HG03342 (cell line): Measurements from ENCODE around the gene APLF.
"Not testable (repeated sequence)": the region's sequence is repeated elsewhere in the genome, so short reads cannot be mapped to it uniquely, and the experiment has no call there.

Experiments used
- ATAC-seq: cut with Tn5 transposase; IDR thresholded peaks from one replicate; pipeline ENCODE4 v1.9.1; 2021; ENCODE audit warnings: mild to moderate bottlenecking, moderate library complexity; ENCODE audit not compliant: unreplicated experiment

APLF gene

DNA sequence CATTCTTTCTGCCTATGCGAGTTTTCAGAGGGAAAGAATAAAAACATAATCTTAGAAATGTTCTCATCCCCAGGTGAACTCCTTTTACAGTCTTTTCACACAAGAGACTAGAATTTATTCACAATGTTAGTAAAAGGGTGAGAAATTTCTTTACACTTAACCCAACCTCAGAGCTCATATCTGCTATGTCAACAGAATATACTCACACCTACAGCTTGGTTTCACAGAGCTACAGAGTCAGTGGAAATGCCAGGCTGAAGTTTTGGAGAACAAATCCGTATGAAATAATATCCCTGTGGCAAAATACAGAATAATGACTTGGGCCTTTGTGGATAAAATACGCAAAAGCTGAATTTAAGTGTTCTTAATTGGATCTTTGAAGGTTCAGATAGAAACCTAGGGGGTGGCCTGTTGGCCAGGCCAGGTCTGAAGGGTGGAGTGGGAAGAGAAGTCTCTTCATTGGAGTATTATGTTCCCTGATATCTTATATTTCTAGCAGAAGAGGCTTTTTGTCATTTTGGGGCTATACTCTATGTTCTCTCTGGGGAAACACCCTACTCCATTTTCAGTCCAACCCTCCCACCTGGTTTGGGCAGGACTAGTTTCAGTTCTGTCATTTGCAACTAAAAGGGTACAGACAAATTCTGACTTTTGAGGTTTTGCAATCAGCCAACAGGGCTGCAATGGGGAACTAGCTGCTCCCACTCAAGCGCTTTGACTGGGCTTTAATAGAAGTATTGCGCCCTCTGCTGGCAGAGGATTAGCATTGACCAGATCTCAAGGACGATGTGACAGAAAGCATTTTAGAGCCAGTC is 26.0 kb upstream of the APLF start:
- peak; percentile 98 for ATAC-seq

DNA sequence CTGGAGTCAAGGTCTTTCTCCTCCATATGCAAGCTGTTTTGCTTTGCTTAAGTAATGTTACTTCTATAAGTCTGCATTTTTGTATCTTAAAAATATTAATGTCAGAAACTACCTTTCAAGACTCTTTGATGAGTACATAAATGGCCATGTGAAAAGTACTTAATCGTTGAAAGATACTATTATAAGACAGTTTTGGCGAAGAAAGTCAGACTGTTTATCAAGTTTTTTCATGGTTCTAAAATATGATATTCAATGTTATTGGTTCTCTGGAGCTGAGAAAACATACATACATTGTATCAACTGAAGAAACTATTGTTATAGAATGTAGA is 25.4 kb upstream of the APLF start:
- no peak for ATAC-seq

DNA sequence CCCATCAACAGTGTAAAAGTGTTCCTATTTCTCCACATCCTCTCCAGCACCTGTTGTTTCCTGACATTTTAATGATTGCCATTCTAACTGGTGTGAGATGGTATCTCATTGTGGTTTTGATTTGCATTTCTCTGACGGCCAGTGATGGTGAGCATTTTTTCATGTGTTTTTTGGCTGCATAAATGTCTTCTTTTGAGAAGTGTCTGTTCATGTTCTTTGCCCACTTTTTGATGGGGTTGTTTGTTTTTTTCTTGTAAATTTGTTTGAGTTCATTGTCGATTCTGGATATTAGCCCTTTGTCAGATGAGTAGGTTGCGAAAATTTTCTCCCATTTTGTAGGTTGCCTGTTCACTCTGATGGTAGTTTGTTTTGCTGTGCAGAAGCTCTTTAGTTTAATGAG is 21.0 kb upstream of the APLF start:
- not testable (repeated sequence) for ATAC-seq

DNA sequence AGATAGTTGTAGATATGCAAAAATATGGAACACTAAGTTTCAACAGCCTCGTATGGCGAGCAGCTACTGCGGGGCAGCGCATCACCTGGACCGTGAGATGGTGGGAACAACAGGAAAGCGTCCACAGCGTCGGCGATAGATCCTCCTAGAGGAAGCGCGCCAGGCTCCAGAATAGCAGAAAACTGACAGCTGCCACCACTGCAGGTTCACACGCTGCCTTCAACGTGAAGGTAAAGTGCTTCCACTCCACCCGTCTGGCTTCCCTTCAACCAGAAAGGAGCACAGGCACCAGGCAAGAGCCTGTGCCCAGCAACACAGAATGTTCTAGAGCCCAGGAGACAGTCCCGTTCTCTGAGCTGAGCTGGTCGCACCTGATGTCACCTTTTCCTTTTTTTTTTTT is 20.3 kb upstream of the APLF start:
- no peak for ATAC-seq

DNA sequence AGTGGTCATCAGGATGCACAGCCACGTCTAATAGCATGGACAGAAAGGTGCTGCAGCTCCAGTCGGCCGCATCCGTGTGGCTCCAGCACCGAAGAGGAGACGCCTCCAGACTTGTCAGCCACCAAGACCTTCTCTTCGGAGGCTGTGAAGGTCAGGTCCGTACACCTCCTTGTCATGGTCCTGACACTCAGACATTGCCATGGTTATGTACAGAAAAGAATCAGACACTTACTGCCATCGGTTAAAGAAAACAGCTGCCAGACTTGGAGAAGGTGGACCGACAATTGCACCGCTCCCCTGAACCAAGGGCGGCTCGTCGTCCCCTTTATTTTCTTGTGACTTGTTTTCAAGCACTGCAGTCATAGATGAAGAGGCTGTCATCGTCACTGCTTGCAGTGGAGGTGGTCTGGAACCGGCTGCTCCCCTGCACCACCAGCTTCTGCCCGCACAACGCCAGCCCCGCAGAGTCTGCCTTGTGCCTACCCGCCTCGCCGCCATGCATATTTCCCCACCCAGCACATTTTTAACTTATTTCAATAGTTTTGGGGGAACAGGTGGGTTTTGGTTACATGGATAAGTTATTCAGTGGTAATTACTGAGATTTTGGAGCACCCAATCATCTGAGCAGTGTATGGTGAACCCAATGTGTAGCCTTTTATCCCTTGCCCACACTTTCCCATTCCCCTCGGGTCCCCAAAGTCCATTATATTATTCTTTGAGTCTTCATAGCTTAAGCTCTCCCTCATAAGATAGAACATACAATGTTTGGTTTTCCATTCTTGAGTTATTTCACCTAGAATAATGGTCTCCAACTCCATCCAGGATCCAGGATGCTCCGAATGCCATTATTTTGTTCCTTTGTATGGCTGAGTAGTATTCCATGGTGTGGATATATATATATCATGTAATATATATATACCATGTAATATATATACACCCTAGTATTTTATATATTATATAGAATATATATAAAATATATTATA is 18.4 kb upstream of the APLF start:
- no peak for ATAC-seq

DNA sequence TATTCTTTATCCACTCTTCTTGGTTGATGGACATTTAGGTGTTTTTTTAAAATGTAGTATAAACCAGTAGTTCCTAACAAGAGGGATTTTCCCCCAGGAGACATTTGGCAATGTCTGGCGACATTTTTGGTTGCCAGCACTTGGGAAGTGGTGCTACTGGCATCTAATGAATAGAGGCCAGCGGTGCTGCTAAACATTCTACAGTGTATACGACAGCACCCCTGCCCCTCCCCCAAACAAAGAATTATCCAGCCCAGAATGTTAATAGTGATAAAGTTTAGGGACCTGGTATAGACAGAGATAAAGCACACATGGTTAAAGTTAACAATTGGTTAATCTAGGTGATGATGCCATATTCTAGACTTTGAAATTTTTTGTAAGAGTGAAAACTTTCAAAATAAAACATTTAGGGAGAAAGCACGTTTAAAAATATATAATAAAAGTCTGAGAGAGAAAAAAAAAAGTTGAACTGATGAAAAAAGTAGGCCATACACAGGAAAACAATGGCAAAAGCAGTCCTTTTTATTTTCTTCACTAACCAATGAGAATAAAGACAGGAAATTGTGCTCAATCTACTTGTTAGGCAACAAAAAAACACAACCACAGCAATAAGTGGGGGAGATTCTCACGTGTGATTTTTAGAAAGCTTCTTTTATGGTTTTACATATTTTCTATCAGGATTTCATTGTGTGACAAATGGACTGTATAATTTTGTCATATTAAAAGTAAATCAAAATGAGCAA is 15.1 kb upstream of the APLF start:
- ATAC-seq: no peak

DNA sequence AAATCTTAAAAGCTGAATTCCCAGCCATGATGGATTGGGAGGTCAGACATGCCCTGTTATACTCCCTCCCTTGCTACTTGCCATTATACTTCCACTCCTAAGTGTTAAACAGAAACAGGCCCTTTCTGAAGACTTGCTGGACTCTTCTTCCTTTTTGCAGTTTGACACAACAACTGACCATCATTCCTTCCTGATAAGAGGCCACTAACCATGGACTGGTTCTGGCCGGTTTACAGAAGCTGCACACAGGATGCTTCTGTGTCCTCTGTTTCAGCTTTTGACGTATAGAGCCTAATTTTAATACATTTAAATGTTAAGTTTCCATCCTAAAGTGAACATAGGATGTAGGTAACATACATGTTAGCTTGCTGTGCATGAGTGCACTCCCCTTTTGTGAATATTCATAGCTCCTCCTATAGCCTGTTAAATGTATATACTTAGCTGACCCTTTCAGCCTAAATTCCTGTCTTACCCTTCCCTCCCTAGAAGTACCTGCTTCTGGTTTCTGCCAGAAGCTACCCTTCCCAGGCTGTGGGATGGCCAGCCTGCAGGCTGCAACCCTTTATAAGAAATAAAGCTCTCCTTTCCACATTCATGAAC is 13.5 kb upstream of the APLF start:
- ATAC-seq: no peak

DNA sequence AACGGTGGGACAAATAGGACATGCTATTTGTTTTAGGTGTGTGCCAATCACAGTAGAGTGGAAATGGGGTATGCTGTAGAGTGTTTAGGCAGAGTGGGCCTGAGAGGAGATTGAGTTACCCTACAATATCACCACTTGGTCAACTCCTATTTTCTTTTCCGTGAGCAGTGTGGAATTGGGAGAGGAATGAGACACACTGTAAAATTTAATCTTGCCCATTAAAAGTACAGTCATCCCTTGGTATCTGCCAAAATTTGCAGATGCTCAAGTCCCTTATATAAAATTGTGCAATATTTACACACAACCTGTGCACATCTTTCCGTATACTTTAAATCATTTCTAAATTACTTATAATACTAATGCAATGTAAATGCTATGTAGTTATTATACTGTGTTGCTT is 12.7 kb upstream of the APLF start:
- no peak for ATAC-seq

DNA sequence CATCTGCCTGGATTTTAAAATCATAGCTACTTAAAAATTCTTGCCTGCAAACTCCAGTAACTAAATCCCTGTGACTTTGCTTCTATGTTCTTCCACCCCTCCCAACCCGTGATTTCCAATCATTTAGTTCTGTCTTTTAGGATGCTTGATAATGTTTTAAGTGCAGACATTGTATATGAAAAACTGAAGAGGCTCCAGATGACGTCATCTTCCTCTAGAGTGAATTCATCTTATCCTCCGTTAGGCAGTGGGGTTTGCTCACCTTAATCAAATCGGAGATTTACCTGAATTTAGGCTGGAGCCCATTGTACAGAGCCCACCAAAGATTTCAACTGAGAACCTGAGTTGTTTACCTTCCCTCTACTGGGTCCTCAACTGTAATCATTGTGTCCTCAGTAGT is 11.2 kb upstream of the APLF start:
- ATAC-seq: no peak

DNA sequence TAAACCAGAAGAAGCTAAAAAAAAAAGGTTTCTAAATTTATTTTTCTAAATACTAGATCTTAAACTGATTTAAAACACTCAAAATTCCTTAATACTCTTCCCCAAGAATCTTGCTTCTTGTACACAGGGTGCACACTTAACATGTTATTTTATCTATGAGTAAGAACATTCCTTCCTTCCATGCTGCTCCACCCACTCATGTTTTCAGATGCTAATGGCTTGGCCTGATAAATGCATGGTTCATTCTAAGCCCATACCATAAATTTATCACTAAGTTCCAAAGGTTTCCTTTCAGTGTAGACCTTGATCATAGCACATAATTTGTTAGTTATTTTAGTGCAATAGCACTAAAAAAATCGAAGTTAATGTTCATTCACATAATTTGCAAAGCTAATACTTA is 8.4 kb upstream of the APLF start:
- ATAC-seq: no peak

DNA sequence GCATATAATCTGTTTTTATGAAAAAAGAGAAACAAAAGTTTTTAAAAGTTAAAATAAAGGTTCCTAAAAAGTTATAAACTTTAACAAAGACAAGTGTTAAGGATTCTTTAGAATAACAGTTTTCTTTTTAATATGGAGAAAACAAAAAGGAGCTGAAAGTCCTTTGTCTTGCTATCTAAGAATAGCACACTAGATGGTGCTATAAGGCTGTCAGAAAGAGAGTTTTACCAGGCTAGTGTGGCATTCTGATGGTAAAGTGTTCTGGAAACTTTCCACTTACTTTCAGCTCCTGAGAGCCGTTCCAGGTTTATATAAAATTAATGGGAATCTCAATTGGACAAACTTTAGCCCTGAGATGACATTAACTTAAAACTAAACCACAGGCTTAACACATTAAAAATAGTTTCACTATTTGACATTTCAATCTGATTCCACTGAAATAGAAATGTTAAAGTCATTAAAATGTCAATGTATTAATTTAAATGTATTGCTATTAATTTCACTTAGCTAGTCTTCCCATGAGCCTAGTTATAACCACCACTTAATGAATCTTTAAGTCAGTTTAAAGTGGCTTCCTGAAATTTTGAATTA is 4.0 kb upstream of the APLF start:
- ATAC-seq: no peak

DNA sequence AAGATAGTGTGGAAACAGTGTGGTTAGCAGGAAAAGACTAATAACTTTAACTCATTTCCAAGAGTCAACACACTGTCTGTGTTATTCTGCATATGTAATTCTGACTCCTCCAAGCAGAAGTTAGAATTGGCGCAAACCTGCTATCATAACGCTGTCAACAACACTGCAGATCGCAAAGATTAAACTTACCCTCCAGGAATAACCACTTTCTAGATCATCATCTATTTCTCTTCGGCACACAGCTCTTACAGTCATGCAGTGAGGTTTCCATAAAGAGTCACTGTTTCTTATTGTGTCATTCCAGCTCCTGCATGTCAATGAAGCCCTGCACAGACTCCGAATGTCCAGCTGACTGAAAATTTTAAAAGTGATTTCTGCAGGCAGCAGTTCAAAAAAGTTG is 2.7 kb upstream of the APLF start:
- ATAC-seq: no peak

DNA sequence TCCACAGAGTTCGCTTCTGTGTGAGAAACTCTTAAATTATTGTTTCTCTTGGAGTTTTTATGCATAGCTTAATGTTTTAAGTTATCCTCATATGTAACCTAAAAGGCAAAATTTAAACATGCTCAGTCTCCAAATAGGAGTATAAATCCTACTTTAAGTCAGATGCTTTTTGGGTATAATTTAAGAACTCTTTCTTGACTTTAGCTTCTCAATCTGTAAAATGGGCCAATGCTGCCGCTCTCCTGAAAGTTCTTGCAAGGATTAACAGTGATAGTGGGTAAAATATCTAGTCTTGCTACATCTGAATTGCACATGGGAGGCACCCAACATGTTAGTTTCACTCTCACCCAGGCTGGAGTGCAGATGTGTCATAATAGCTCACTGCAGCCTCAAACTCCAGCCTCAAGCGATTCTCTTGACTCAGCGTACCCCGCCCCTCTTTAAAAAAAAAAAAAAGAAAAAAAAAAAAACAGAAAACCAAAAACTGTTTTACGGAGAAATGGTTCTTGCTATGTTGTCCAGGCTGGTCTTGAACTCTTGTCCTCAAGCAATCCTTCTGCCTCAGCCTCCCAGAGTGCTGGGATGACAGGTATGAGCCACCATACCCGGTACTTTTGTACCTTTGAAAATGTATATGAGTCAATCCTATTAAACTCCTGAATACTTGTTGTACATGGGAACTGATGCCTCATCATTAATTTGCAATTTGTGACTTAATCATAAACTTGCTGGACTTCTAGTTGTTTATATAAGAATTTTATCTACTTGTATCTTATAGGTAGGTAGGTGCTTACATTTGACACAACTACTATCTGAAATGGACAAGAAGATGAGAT is 2.1 kb upstream of the APLF start:
- no peak for ATAC-seq

DNA sequence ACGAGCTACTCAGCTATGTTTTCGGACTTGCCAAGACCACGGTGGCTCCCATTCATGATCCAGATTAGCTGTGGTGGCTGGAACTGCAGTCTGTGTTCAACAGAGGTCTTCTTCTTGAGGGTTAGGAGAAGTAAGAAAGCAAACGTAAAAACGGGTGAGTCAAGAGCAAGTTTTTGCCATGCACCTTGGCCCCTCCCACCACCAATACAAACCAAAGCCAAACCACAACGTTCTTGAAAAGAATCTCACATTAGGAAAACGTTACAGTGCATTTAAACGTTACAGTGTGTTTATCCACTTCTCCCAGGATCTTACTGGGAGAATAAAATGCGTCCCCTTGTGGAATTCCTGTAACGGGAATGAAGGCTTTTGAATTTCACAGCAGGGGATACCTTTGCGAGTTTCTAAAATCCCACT is 1.0 kb upstream of the APLF start:
- ATAC-seq: no peak

DNA sequence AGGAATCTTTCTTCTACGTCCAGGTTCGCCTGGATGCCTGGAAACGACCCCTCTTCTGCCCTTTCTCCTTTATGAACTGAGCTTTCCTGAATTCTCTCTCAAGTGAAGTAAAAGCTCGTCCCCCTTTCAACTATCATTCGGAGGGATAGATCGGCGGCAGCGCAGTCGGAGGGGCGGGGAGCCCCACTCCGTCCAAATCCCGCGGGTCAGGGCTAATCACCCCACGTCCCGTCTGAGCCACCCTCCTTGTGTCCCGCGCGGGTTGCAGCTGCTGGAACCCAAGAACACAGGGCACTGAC is 658 bp upstream of the APLF start:
- no peak for ATAC-seq

DNA sequence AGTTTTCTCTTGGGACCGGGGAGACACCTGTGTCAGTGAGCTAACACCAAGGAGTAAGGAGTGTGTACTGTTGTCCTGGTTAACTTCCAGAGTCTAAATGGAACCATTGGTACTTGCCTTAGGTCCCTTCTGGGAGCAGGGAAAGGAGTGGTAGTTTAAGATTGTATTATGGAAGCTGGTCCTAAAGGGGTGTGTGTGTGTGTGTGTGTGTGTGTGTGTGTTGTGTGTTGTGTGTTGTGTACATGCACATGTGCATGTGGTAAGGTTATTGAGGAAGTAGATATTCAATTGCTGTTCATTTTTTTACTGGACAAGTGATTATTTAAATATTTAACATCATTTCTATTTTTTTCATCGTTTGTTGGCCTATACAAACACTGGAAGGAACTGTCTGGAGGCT is 1.4 kb downstream of the APLF start:
- ATAC-seq: no peak

DNA sequence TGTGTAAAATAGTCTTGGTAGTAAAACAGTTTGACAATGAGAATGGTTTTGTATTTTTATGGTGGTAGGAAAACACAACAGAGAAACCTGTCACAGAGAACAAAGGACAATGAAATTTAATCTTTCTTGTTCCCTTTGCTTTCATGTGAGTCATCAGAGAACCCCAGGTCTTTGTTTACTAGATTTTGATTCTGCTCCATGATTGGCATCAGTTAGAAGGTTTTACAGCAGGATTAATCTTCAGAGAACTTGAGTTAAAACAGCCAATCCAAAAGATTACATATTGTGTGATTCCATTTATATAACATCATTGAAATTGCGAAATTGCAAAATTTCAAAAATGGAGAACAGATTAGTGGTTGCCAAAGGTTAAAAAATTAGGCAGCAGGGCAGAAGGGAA is 2.5 kb downstream of the APLF start:
- ATAC-seq: no peak

DNA sequence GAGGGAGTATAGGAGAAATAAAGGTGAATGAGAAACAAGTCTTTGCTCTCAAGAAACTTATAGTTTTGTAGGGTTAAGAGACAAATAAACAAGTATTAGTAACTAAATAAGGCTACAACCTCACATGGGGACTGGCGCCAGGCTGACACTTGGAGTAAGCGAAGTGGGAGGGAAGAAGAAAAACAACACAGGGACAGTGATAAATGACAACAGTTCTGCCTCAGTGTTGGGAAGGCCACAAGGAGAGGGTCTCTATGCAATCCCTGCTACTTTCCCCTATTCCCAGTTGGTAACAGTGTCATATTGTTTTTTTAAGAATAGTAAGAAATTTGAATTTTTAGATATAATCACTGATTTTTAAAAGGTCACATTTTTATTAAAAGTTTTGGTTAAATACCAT is 4.0 kb downstream of the APLF start:
- no peak for ATAC-seq

DNA sequence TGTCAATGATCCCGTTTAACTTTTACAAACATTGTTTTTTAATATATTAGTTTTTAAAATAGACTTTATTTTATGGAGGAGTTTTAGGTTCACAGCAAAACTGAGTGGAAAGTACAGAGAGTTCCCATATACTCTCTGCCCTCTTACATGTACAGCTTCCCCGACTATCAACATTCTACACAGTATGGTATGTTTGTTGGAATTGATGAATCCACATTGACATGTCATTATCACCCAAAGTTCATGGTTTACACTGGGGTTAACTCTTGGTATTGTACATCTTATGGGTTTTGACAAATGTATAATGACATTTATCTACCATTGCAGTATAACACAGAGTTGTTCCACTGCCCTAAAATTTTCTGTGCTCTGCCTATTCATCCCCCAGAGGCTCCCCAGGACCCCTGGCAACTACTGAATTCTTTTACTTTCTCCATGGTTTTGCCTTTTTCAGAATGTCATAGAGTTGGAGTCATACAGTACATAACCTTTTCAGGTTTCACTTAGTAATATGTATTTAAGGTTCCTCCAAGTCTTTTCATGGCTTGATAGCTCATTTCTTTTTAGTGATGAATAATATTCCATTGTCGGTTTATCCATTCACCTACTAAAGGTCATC is 5.5 kb downstream of the APLF start:
- ATAC-seq: no peak

DNA sequence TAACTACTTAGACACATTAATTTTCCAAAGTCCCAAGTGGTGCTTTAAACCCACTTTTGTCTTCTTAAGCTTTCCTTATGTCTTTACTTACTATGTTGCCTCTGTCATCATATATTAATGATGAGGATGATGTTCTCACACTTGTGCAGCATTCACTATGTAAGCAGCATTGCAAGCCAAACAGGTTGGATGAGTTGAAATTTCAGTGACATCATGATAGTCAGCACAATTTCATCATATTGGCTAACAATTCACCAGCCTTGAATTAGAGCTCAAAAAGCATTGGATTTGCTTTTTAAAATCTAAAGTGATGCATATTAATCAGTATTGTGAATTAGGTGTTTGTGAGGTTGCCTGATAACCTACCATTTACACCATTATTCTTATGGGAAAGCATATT is 7.7 kb downstream of the APLF start:
- ATAC-seq: no peak
